Nephron (organoid): ENCODE measurements around the gene IREB2.

Source experiments
- H3K27ac Mint-ChIP-seq, 3 experiments: 2 replicates each; pipeline ENCODE4 v1.8.0; 2020; ENCODE audit warnings: mixed read lengths in 3 of 3, mild to moderate bottlenecking in 2 of 3, moderate library complexity in 1 of 3
- H3K27me3 Mint-ChIP-seq: 2 replicates; pipeline ENCODE4 v1.8.0; 2021; ENCODE audit warnings: low read depth, mild to moderate bottlenecking, moderate library complexity, mixed read lengths
- H3K36me3 Mint-ChIP-seq: 2 replicates; pipeline ENCODE4 v1.8.0; 2020; ENCODE audit warnings: low read depth, mixed read lengths
- H3K4me1 Mint-ChIP-seq: 2 replicates; pipeline ENCODE4 v1.8.0; 2020; ENCODE audit warnings: mixed read lengths
- H3K4me3 Mint-ChIP-seq, 3 experiments: 2 replicates each; pipeline ENCODE4 v1.8.0; 2020; ENCODE audit warnings: mild to moderate bottlenecking in 3 of 3, mixed read lengths in 3 of 3, moderate library complexity in 2 of 3
- H3K9me3 Mint-ChIP-seq: 2 replicates; pipeline ENCODE4 v1.8.0; 2020; ENCODE audit warnings: mixed read lengths
- CTCF ChIP-seq, 3 experiments: fragments of 200-600 bp; sonication (generic); IDR thresholded peaks; one replicate each; pipeline ENCODE4 v1.5.0; 2021; ENCODE audit warnings: antibody characterized with exemption in 3 of 3; ENCODE audit not compliant: unreplicated experiment in 3 of 3

Gene IREB2

DNA sequence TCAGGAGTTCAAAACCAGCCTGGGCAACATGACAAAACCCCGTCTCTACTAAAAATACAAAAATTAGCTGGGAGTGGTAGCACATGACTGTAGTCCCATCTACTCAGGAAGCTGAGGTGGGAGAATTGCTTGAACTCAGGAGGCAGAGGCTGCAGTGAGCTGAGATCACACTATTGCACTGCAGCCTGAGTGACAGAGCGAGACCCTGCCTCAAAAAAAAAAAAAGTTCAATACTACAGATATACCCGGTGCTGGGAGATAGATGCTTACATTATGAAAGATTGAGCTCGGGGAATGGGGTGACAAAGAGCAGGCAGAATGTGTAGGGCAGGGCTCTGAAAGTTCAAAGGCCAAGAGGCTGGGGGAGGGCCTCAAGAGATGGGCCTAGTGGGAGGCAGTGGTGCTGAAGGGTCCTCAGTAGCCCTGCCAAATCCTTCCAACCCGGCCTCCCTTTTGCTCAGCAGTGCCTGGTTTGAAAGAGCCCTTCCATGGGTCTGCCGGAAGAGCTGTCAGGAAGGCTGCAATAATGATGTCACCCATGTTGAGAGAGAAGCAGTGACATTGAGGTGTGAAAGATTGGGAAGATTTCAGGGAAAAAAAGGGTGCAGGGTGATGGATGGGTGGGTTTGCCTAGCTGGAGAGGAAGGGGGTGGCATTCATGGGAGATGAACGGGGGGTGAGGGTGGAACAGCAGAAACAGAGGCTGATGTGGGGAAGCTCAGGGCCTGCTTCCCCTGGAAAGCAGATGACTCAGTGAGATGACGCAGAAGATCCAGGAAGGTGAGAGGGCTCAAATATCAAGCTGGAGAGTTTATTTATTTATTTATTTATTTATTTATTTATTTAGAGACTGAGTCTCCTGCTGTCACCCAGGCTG is 20.0 kb upstream of the IREB2 start:
- Mint-ChIP-seq H3K36me3 (no peaks in the 10 kb centered on the region), H3K9me3 (no peaks in the 10 kb centered on the region), H3K4me3 (no peak overlapping the region), H3K4me1 (peaks cover 8% of the 10 kb centered on the region), H3K27me3 (peaks cover 17% of the 10 kb centered on the region), H3K27ac (peak overlapping the region in 1 of 3 experiments; percentile 30)
- no peak for TF ChIP-seq CTCF (IDR thresholded peaks at IDR 0.05; ENCODE audit: unreplicated experiment in 3 of 3)

GRCh38 chr15:78418686-78419085 is 19.3 kb upstream of the IREB2 start:
- Mint-ChIP-seq H3K27me3 (peaks cover 17% of the 10 kb centered on the region), H3K27ac (no peak overlapping the region), H3K4me1 (peaks cover 8% of the 10 kb centered on the region), H3K9me3 (no peaks in the 10 kb centered on the region), H3K4me3 (no peak overlapping the region), H3K36me3 (no peaks in the 10 kb centered on the region)
- TF ChIP-seq CTCF (IDR thresholded peaks at IDR 0.05; ENCODE audit: unreplicated experiment in 3 of 3), result no peak

- peaks cover 8% of the 10 kb centered on the region for H3K4me1 Mint-ChIP-seq
- TF ChIP-seq CTCF (IDR thresholded peaks at IDR 0.05; ENCODE audit: unreplicated experiment in 3 of 3), result no peak
- peaks cover 18% of the 10 kb centered on the region for H3K27me3 Mint-ChIP-seq
- H3K4me3 Mint-ChIP-seq, result no peak overlapping the region
- H3K9me3 Mint-ChIP-seq, result no peaks in the 10 kb centered on the region
- no peaks in the 10 kb centered on the region for H3K36me3 Mint-ChIP-seq
- H3K27ac Mint-ChIP-seq, result no peak overlapping the region
These were observed 18.6 kb upstream of the IREB2 start for GRCh38 chr15:78419367-78419766.

GRCh38 chr15:78420220-78420619 is 17.8 kb upstream of the IREB2 start:
- no peak overlapping the region for H3K27ac Mint-ChIP-seq
- H3K4me3 Mint-ChIP-seq, result no peak overlapping the region
- H3K27me3 Mint-ChIP-seq, result peaks cover 19% of the 10 kb centered on the region
- no peaks in the 10 kb centered on the region for H3K36me3 Mint-ChIP-seq
- peaks cover 3% of the 10 kb centered on the region for H3K4me1 Mint-ChIP-seq
- TF ChIP-seq CTCF (IDR thresholded peaks at IDR 0.05; ENCODE audit: unreplicated experiment in 3 of 3), result no peak
- H3K9me3 Mint-ChIP-seq, result no peaks in the 10 kb centered on the region

DNA sequence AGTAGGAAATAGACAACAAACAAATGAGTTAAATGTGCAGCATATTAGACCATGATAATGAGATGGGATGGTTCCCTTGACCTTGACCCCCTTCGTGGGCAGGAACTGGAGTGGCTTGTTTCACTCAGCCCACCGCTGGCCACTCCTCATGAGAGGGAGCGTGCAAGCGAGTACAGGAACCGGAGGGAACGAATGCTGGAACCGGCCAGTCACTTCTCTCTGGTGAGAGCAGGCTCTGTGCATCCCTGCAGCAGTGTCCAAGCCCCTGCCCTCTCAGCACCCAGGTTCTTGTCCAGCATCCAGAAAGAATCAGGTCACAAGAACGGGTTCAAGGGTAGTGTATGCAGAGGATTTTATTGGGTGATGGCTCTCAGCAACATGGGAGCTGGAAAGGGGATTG is 17.2 kb upstream of the IREB2 start:
- no peak overlapping the region for H3K4me3 Mint-ChIP-seq
- no peaks in the 10 kb centered on the region for H3K4me1 Mint-ChIP-seq
- peaks cover 19% of the 10 kb centered on the region for H3K27me3 Mint-ChIP-seq
- no peaks in the 10 kb centered on the region for H3K9me3 Mint-ChIP-seq
- no peaks in the 10 kb centered on the region for H3K36me3 Mint-ChIP-seq
- TF ChIP-seq CTCF (IDR thresholded peaks at IDR 0.05; ENCODE audit: unreplicated experiment in 3 of 3), result no peak
- H3K27ac Mint-ChIP-seq, result no peak overlapping the region
